GM10266 (cell line): Measurements from ENCODE around the gene EFCAB8.

Experiments
- DNase-seq: peaks from one replicate; pipeline ENCODE4 v3.0.0; 2012; ENCODE audit errors: extremely low spot score
- TF ChIP-seq, protein P1 (sequence below): IDR thresholded peaks from 2 replicates; pipeline ENCODE4 v1.5.1; 2012; ENCODE audit warnings: mild to moderate bottlenecking, low read depth; ENCODE audit not compliant: control insufficient read depth, insufficient read depth; ENCODE audit errors: missing control alignments

Gene EFCAB8

DNA sequence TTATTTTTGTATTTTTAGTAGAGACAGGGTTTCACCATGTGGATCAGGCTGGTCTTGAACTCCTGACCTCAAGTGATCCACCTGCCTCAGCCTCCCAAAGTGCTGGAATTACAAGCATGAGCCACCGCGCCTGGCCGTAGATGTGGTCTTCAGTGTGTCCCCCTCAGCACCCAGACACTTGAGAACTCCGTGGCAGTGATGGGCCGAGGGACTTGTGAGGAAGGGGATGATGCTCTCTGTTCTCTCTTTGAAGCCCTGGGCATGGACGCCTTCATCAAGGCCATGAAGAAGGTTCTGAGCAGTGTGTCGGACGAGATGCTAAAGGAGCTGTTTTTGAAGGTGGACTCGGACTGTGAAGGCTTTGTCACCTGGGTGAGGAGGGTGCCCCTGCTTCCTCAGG, 16.9 kb downstream of the EFCAB8 start:
- TF ChIP-seq, protein P1, sequence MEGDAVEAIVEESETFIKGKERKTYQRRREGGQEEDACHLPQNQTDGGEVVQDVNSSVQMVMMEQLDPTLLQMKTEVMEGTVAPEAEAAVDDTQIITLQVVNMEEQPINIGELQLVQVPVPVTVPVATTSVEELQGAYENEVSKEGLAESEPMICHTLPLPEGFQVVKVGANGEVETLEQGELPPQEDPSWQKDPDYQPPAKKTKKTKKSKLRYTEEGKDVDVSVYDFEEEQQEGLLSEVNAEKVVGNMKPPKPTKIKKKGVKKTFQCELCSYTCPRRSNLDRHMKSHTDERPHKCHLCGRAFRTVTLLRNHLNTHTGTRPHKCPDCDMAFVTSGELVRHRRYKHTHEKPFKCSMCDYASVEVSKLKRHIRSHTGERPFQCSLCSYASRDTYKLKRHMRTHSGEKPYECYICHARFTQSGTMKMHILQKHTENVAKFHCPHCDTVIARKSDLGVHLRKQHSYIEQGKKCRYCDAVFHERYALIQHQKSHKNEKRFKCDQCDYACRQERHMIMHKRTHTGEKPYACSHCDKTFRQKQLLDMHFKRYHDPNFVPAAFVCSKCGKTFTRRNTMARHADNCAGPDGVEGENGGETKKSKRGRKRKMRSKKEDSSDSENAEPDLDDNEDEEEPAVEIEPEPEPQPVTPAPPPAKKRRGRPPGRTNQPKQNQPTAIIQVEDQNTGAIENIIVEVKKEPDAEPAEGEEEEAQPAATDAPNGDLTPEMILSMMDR = no peak
- DNase-seq = no peak

DNA sequence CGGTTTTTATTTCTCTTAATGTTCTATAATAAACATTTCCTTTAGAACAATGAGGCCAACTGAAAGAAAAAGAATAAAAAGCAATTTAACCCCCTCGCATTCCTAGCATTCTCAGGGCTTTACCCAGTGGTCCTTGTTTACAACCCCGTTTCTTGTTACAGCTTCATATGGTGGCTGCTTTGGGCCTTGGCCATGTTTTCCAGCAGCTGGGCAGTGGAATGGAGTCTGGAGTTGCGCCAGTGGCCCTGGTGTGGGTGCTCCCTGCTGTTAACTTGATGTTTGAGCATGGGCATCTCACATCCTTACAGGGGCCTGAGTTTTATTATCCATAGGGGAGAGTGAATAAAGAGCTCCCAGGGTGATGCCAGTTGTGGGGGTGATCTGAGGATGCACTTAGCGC, 18.8 kb downstream of the EFCAB8 start:
- TF ChIP-seq, protein P1 = no peak
- DNase-seq = no peak

DNA sequence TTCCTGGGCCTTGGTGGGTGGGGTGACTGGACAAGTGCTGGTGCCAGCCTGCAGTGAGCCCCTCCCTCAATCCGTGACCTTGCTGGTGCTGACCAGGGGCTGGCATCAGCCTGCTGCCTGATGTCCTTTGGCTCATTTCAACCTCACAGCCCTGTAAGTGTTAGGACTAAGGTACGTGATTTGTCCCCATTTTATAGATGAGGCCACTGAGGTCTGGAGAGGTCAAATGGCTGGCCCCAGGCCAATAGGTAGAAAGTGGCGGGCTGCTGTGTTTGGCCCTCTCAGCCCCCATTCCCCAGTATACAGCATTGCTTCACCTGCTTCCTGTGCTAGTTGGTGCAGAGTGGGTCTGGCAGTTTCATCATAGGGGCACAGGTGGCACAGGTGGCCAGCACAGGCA, 20.1 kb downstream of the EFCAB8 start:
- TF ChIP-seq, protein P1 = no peak

DNA sequence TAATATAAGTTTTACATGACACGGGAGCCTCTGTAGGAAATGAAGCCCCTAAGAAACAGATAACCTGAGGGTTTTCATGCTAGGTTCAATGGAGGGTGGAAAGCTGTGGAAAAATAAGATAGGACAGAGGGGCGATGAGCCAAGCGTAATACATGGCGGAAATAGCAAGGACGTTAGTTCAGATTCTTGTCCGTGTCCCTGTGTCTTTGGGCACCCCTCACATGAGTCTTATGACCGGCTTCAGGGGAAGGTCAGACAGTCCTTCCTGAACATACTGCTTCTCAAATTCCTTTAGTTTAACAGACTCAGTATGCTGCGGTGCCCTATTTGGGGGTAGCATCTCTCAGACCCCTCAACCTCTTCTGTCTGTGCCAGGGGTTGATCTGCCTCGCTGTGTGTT, 20.8 kb downstream of the EFCAB8 start:
- TF ChIP-seq, protein P1 = no peak

More for the DNA sequence above, 20.1 kb downstream of the EFCAB8 start:
- no peak for DNase-seq

DNA sequence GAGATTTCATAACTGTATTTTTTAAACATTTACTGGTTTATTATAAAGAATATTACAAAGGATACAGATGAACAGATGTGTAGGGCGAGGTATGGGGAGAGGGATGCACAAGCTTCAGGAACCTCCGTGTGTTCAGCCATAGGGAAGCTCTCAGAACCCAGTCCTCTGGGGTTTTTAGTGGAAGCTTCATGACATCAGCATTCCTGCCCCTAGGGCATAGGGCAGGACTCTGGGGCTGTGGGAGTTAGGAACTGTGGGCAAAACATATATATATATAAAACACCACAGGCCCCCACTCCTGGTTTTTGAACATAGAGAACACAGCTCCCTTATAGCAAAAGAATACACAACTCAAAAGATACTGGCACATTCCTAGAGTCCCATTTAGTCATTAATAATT, 21.9 kb downstream of the EFCAB8 start:
- TF ChIP-seq, protein P1 = no peak
- DNase-seq = no peak

More for the DNA sequence above, 20.8 kb downstream of the EFCAB8 start:
- no peak for DNase-seq

DNA sequence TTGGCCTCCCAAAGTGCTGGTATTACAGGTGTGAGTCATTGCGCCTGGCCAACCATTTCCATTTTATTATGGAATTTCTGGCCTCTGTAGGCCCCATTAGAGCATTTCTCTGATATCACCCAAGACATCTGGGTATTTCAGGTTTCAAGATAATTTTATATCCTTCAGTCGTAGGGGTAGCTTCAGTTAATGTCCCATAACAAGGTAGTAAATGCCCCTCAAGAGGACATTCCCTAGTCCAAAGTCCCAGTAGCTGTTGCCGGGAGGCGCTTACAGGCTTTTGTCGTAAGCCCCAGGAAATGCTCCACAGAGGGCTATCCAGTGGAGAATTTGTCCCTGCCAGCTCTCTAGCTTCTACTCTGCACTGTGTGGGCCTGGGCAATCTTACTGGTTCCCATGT, 24.4 kb downstream of the EFCAB8 start:
- no peak for DNase-seq
- TF ChIP-seq, protein P1 = no peak

DNA sequence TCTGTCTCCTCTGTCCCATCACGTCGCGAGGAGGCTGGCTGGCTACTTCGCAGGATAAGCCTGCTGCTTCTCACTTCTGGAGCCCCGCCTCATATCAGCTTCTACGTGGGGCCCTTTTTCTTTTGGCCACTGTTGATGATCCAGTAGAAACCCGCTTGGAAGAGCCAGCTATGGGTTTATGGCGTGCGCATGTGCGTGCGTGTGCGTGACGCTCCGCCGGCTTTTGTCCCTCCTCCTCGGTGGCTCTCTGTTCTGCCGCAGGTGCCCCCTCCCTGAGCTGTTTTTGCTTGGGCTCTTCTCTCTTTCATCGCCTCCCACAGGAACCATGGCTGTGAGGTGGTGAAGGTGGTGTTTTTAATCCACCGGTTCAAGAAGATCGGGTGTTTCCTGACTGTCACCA, 26.5 kb downstream of the EFCAB8 start:
- TF ChIP-seq, protein P1 = no peak
- DNase-seq = no peak
